ENCODE data around the gene WWOX. TPM values are rescaled to one million over a fixed set of nuclear protein-coding genes. Genes with fewer than 3 reads are reported as not detected.

Gene WWOX
- total and polyA plus RNA-seq, 2 donors (not counting 1 experiment from before 2014, with no cell fraction given): 10.5 to 42.3 TPM

DNA sequence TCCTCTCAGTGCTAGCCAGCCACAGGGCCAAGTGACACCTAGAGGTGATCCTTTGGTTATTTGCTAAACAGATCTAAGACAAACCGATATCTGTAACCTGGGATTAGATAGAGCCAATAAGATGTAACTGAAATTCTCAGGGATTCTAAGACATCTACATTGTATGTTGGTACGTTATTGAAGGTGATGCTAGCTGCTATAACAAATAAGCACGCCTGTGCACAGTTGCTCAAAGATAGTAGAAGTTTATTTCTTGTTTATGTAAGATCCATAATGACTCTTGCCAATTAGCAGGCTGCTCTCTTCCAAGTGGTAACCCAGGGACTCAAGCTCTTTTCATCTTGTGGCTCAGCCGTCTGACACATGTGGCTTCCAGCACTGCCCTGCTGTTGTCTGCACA lies 370.3 kb downstream of the WWOX start:
- no peak overlapping the region for H3K4me3 Mint-ChIP-seq
- Histone ChIP-seq H3K4me1 (ENCODE audit: control insufficient read depth in 2 of 2, insufficient read depth in 2 of 2, low read length in 2 of 2) (no peaks in the 10 kb centered on the region), H3K9me3 (ENCODE audit: control extremely low read depth in 1 of 3, control insufficient read depth in 2 of 3, insufficient read depth in 1 of 3, low read length in 2 of 3) (peaks cover 0 to 4% (median under 1%) of the 10 kb centered on the region in 3 donors), H3K27me3 (replicated peaks in 1 of 4; ENCODE audit: control extremely low read depth in 1 of 4, control insufficient read depth in 3 of 4, insufficient read depth in 4 of 4, low read length in 3 of 4) (no peaks in the 10 kb centered on the region), H3K9ac (ENCODE audit: low read length) (no peak overlapping the region), H3K4me3 (ENCODE audit: control extremely low read depth in 1 of 5, extremely low read depth in 1 of 5, insufficient read depth in 1 of 5, low read depth in 2 of 5, low read length in 4 of 5) (no peak overlapping the region), H3K27ac (ENCODE audit: low read length in 2 of 2) (no peak overlapping the region), H4K20me1 (ENCODE audit: control insufficient read depth, insufficient read depth, low read length, poor library complexity, severe bottlenecking) (no peaks in the 10 kb centered on the region), H2AFZ (ENCODE audit: insufficient read depth, low read depth, low read length, poor library complexity, severe bottlenecking) (no peak overlapping the region), H3K36me3 (replicated peaks in 1 of 2; ENCODE audit: control extremely low read depth in 1 of 2, control insufficient read depth in 1 of 2, extremely low read depth in 1 of 2, insufficient read depth in 2 of 2, low read length in 1 of 2) (no peaks in the 10 kb centered on the region), H3K79me2 (ENCODE audit: control insufficient read depth, insufficient read depth, low read length) (no peaks in the 10 kb centered on the region), H3K4me2 (replicated peaks; ENCODE audit: low read depth, low read length, poor library complexity, severe bottlenecking) (no peak overlapping the region)
- ATAC-seq (ENCODE audit: low read depth): no peak
- peaks cover 2% of the 10 kb centered on the region for H3K4me1 Mint-ChIP-seq
- ChIA-PET POLR2A (no interaction called here), CTCF (no interaction called here)
- TF ChIP-seq EZH2 (IDR thresholded peaks at IDR 0.05; ENCODE audit: borderline replicate concordance, insufficient read depth, low read depth, low read length, poor library complexity, severe bottlenecking) (no peak), CTCF (IDR thresholded peaks at IDR 0.05) (no peak)
- no peaks in the 10 kb centered on the region for H3K9me3 Mint-ChIP-seq (ENCODE audit: insufficient read depth)
- H3K27me3 Mint-ChIP-seq: no peaks in the 10 kb centered on the region
- H3K27ac Mint-ChIP-seq: no peak overlapping the region
- WGBS (ENCODE audit: insufficient coverage): no CpG with 5 or more reads among the region's 4 CpGs
- intact Hi-C loops (cut with micrococcal nuclease): no loop called here
- DNase-seq: no peak

GRCh38 chr16:78473031-78473699 lies 373.7 kb downstream of the WWOX start:
- CTCF ChIA-PET: no interaction called here

More at GRCh38 chr16:78473031-78473699, 373.7 kb downstream of the WWOX start:
- intact Hi-C loops (cut with micrococcal nuclease): no loop called here
- Histone ChIP-seq H3K9ac (ENCODE audit: low read length) (no peak overlapping the region), H3K4me2 (replicated peaks; ENCODE audit: low read depth, low read length, poor library complexity, severe bottlenecking) (no peak overlapping the region), H3K27me3 (replicated peaks in 1 of 4; ENCODE audit: control extremely low read depth in 1 of 4, control insufficient read depth in 3 of 4, insufficient read depth in 4 of 4, low read length in 3 of 4) (no peaks in the 10 kb centered on the region), H3K36me3 (replicated peaks in 1 of 2; ENCODE audit: control extremely low read depth in 1 of 2, control insufficient read depth in 1 of 2, extremely low read depth in 1 of 2, insufficient read depth in 2 of 2, low read length in 1 of 2) (no peaks in the 10 kb centered on the region), H3K4me3 (ENCODE audit: control extremely low read depth in 1 of 5, extremely low read depth in 1 of 5, insufficient read depth in 1 of 5, low read depth in 2 of 5, low read length in 4 of 5) (no peak overlapping the region), H3K79me2 (ENCODE audit: control insufficient read depth, insufficient read depth, low read length) (no peaks in the 10 kb centered on the region), H3K9me3 (ENCODE audit: control extremely low read depth in 1 of 3, control insufficient read depth in 2 of 3, insufficient read depth in 1 of 3, low read length in 2 of 3) (no peaks in the 10 kb centered on the region), H2AFZ (ENCODE audit: insufficient read depth, low read depth, low read length, poor library complexity, severe bottlenecking) (no peak overlapping the region), H3K4me1 (ENCODE audit: control insufficient read depth in 2 of 2, insufficient read depth in 2 of 2, low read length in 2 of 2) (no peaks in the 10 kb centered on the region), H4K20me1 (ENCODE audit: control insufficient read depth, insufficient read depth, low read length, poor library complexity, severe bottlenecking) (no peaks in the 10 kb centered on the region), H3K27ac (ENCODE audit: low read length in 2 of 2) (no peak overlapping the region)
- H3K4me1 Mint-ChIP-seq: peaks cover 2% of the 10 kb centered on the region
- DNase-seq (no peak), ATAC-seq (ENCODE audit: low read depth) (no peak)
- WGBS (ENCODE audit: insufficient coverage): 96% methylated on average over 8 of the region's 11 CpGs
- H3K27ac Mint-ChIP-seq: no peak overlapping the region
- POLR2A ChIA-PET: no interaction called here
- H3K27me3 Mint-ChIP-seq: no peaks in the 10 kb centered on the region
- H3K9me3 Mint-ChIP-seq (ENCODE audit: insufficient read depth): no peaks in the 10 kb centered on the region
- H3K4me3 Mint-ChIP-seq: no peak overlapping the region
- TF ChIP-seq EZH2 (IDR thresholded peaks at IDR 0.05; ENCODE audit: borderline replicate concordance, insufficient read depth, low read depth, low read length, poor library complexity, severe bottlenecking) (no peak), CTCF (IDR thresholded peaks at IDR 0.05) (no peak)
